KMS-11 (cell line): ENCODE measurements around the gene KCNN3.

Source experiments
- H2AFZ ChIP-seq: fragments of 200-600 bp; sonication (generic); 2 replicates; pipeline ENCODE4 v1.6.1; 2016; ENCODE audit warnings: antibody characterized with exemption, mixed run types, low read depth
- H3K27ac ChIP-seq: fragments of 200-600 bp; sonication (generic); 2 replicates; pipeline ENCODE4 v1.6.1; 2016; ENCODE audit warnings: mild to moderate bottlenecking, mixed run types
- H3K27me3 ChIP-seq: fragments of 200-600 bp; sonication (generic); 2 replicates; pipeline ENCODE4 v1.6.1; 2017; ENCODE audit warnings: mild to moderate bottlenecking, low read depth, mixed run types, moderate library complexity; ENCODE audit not compliant: insufficient read depth
- H3K36me3 ChIP-seq: fragments of 200-600 bp; sonication (generic); 2 replicates; pipeline ENCODE4 v1.6.1; 2017; ENCODE audit warnings: mild to moderate bottlenecking, mixed run types; ENCODE audit not compliant: insufficient read depth
- H3K4me1 ChIP-seq: fragments of 200-600 bp; sonication (generic); 2 replicates; pipeline ENCODE4 v1.6.1; 2016; ENCODE audit warnings: mild to moderate bottlenecking, low read depth, mixed run types; ENCODE audit not compliant: poor library complexity, severe bottlenecking
- H3K4me2 ChIP-seq: fragments of 200-600 bp; sonication (generic); 2 replicates; pipeline ENCODE4 v1.7.0; 2016; ENCODE audit warnings: mild to moderate bottlenecking, mixed run types
- H3K4me3 ChIP-seq: fragments of 200-600 bp; sonication (generic); IDR thresholded peaks from 2 replicates; pipeline ENCODE4 v1.6.1; 2017; ENCODE audit warnings: low read depth, low read length, mixed read lengths; ENCODE audit not compliant: insufficient read depth
- H3K79me2 ChIP-seq: fragments of 200-600 bp; sonication (generic); 2 replicates; pipeline ENCODE4 v1.6.1; 2016; ENCODE audit warnings: low read depth, mixed run types; ENCODE audit not compliant: insufficient read depth
- H3K9ac ChIP-seq: fragments of 200-600 bp; sonication (generic); 2 replicates; pipeline ENCODE4 v1.6.1; 2016; ENCODE audit warnings: mild to moderate bottlenecking, mixed run types
- H4K20me1 ChIP-seq: fragments of 200-600 bp; sonication (generic); 2 replicates; pipeline ENCODE4 v1.6.1; 2016; ENCODE audit warnings: mild to moderate bottlenecking, mixed run types; ENCODE audit not compliant: insufficient read depth
- CTCF ChIP-seq: fragments of 200-600 bp; sonication (generic); conservative IDR thresholded peaks from 2 replicates; pipeline ENCODE4 v1.6.1; 2017; ENCODE audit warnings: low read depth, mild to moderate bottlenecking, antibody characterized with exemption, low read length, moderate library complexity, mixed read lengths

The KCNN3 gene

GRCh38 chr1:154730986-154731489 is 139.0 kb downstream of the KCNN3 start:
- peaks cover 25% of the 10 kb centered on the region for H3K4me1 ChIP-seq
- H3K79me2 ChIP-seq: no peaks in the 10 kb centered on the region
- TF ChIP-seq CTCF: no peak
- H3K27ac ChIP-seq: no peak overlapping the region
- peak overlapping the region; percentile 4; the same call in 1 of the 2 replicates for H3K9ac ChIP-seq
- H3K27me3 ChIP-seq: peaks cover 64% of the 10 kb centered on the region
- H3K36me3 ChIP-seq: no peaks in the 10 kb centered on the region
- peak overlapping the region; percentile 52; the same call in 1 of the 2 replicates for H3K4me2 ChIP-seq
- no peaks in the 10 kb centered on the region for H4K20me1 ChIP-seq
- no peak overlapping the region for H2AFZ ChIP-seq
- no peak overlapping the region for H3K4me3 ChIP-seq

GRCh38 chr1:154730259-154730658 is 139.8 kb downstream of the KCNN3 start:
- no peak for TF ChIP-seq CTCF
- Histone ChIP-seq H3K27me3 (peaks cover 56% of the 10 kb centered on the region), H3K27ac (no peak overlapping the region), H3K36me3 (no peaks in the 10 kb centered on the region), H3K9ac (peak overlapping the region; percentile 4; the same call in 1 of the 2 replicates), H3K4me1 (peaks cover 25% of the 10 kb centered on the region), H2AFZ (no peak overlapping the region), H3K4me3 (no peak overlapping the region), H4K20me1 (no peaks in the 10 kb centered on the region), H3K4me2 (peak overlapping the region; percentile 52), H3K79me2 (no peaks in the 10 kb centered on the region)

GRCh38 chr1:154729577-154729976 is 140.5 kb downstream of the KCNN3 start:
- Histone ChIP-seq H4K20me1 (no peaks in the 10 kb centered on the region), H3K4me3 (no peak overlapping the region), H3K9ac (no peak overlapping the region), H3K79me2 (no peaks in the 10 kb centered on the region), H2AFZ (no peak overlapping the region), H3K4me1 (peaks cover 25% of the 10 kb centered on the region), H3K4me2 (peak overlapping the region; percentile 52), H3K27ac (no peak overlapping the region), H3K36me3 (no peaks in the 10 kb centered on the region), H3K27me3 (peaks cover 54% of the 10 kb centered on the region)
- no peak for TF ChIP-seq CTCF

GRCh38 chr1:154729031-154729442 is 141.0 kb downstream of the KCNN3 start:
- Histone ChIP-seq H3K79me2 (no peaks in the 10 kb centered on the region), H4K20me1 (no peaks in the 10 kb centered on the region), H3K9ac (no peak overlapping the region), H3K4me2 (peak overlapping the region; percentile 52; the same call in 1 of the 2 replicates), H2AFZ (no peak overlapping the region), H3K4me3 (no peak overlapping the region), H3K36me3 (no peaks in the 10 kb centered on the region), H3K27ac (no peak overlapping the region), H3K27me3 (peaks cover 49% of the 10 kb centered on the region), H3K4me1 (peaks cover 25% of the 10 kb centered on the region)
- no peak for TF ChIP-seq CTCF
